Stimulated activated CD8-positive, alpha-beta memory T cell treated with anti-CD3 and anti-CD28 coated beads, Interleukin-7, amount 100 ng/mL, for 1 hour (primary cell): ENCODE measurements around the gene RUNX1.
"Not testable (repeated sequence)": the region's sequence is repeated elsewhere in the genome, so short reads cannot be mapped to it uniquely, and the experiment has no call there.

Source experiments
- DNase-seq, 2 donors: peaks; one replicate each; pipeline ENCODE4 v3.0.0-alpha.2; 2020; ENCODE audit warnings: low read depth in 2 of 2

The RUNX1 gene

GRCh38 chr21:34970167-34970500 is 79.0 kb downstream of the RUNX1 start:
- no peak for DNase-seq

GRCh38 chr21:34969423-34970166 is 79.5 kb downstream of the RUNX1 start:
- no peak for DNase-seq

- DNase-seq, result no peak
These were observed 80.4 kb downstream of the RUNX1 start for GRCh38 chr21:34968414-34969333.

GRCh38 chr21:34967509-34968289 is 81.4 kb downstream of the RUNX1 start:
- DNase-seq, result no peak

GRCh38 chr21:34966881-34967280 is 82.2 kb downstream of the RUNX1 start:
- not testable (repeated sequence) for DNase-seq

- DNase-seq, result no peak
These were observed 83.6 kb downstream of the RUNX1 start for GRCh38 chr21:34965200-34966174.

- DNase-seq, result no peak
These were observed 86.4 kb downstream of the RUNX1 start for GRCh38 chr21:34962586-34963222.

GRCh38 chr21:34962136-34962535 is 87.0 kb downstream of the RUNX1 start:
- no peak for DNase-seq

- no peak for DNase-seq
These were observed 88.4 kb downstream of the RUNX1 start for GRCh38 chr21:34960687-34961086.

GRCh38 chr21:34959607-34960006 is 89.5 kb downstream of the RUNX1 start:
- DNase-seq, result no peak

GRCh38 chr21:34958040-34958439 is 91.1 kb downstream of the RUNX1 start:
- DNase-seq, result no peak

GRCh38 chr21:34956416-34957316 is 92.4 kb downstream of the RUNX1 start:
- no peak for DNase-seq

GRCh38 chr21:34953950-34954349 is 95.2 kb downstream of the RUNX1 start:
- DNase-seq, result no peak

GRCh38 chr21:34952701-34953100 is 96.4 kb downstream of the RUNX1 start:
- DNase-seq, result no peak

GRCh38 chr21:34951868-34952267 is 97.2 kb downstream of the RUNX1 start:
- DNase-seq, result not testable (repeated sequence)

GRCh38 chr21:34950980-34951379 is 98.1 kb downstream of the RUNX1 start:
- DNase-seq, result no peak

- DNase-seq, result no peak
These were observed 99.6 kb downstream of the RUNX1 start for GRCh38 chr21:34949499-34949898.

- DNase-seq, result no peak
These were observed 100.1 kb downstream of the RUNX1 start for GRCh38 chr21:34949030-34949429.

- DNase-seq, result no peak
These were observed 100.9 kb downstream of the RUNX1 start for GRCh38 chr21:34948157-34948556.
